ENCODE results near the gene NUMA1. TPM values are rescaled to one million over a fixed set of nuclear protein-coding genes. Genes with fewer than 3 reads are reported as not detected.

NUMA1 gene
- total and polyA plus RNA-seq, 4 donors, result 19.5 to 93.2 (median 42.1) TPM

GRCh38 chr11:72023335-72023734 is 57.0 kb downstream of the NUMA1 start:
- Histone ChIP-seq H3K27me3 (ENCODE audit: control insufficient read depth in 4 of 4, insufficient read depth in 4 of 4, low read length in 3 of 4) (no peaks in the 10 kb centered on the region), H3K4me1 (ENCODE audit: control insufficient read depth in 4 of 4, insufficient read depth in 4 of 4, low read length in 3 of 4) (peaks cover 0 to 13% (median 3%) of the 10 kb centered on the region in 4 donors), H3K9ac (ENCODE audit: low read depth in 1 of 2, low read length in 2 of 2) (no peak overlapping the region), H3K9me3 (ENCODE audit: control insufficient read depth in 4 of 4, low read length in 3 of 4) (no peaks in the 10 kb centered on the region), H3K27ac (ENCODE audit: low read depth in 1 of 2, low read length in 2 of 2) (no peak overlapping the region), H3K4me3 (ENCODE audit: low read depth in 1 of 3, low read length in 3 of 3) (no peak overlapping the region), H3K36me3 (ENCODE audit: control insufficient read depth in 4 of 4, insufficient read depth in 3 of 4, low read depth in 1 of 4, low read length in 3 of 4) (peaks cover 21 to 71% (median 69%) of the 10 kb centered on the region in 4 donors)
- DNase-seq (ENCODE audit: low spot score), result no peak
- WGBS, result 85% methylated on average over 4 of the region's 4 CpGs
- TF ChIP-seq MAX (IDR thresholded peaks at IDR 0.05), result no peak
- no peak for TF ChIP-seq RAD21 (IDR thresholded peaks at IDR 0.05)
- TF ChIP-seq NR2F2 (IDR thresholded peaks at IDR 0.05), result no peak
- no peak for TF ChIP-seq JUND (IDR thresholded peaks at IDR 0.05)
- no peak for TF ChIP-seq GABPA (IDR thresholded peaks at IDR 0.05 in 1 of 2, conservative IDR thresholded peaks at IDR 0.05 in 1 of 2)
- no peak for TF ChIP-seq SP1 (IDR thresholded peaks at IDR 0.05)
- TF ChIP-seq RXRA (IDR thresholded peaks at IDR 0.05), result no peak
- TF ChIP-seq ATF3 (IDR thresholded peaks at IDR 0.05), result no peak
- no peak for TF ChIP-seq HNF4A (conservative IDR thresholded peaks at IDR 0.05)
- no peak for TF ChIP-seq EGR1 (IDR thresholded peaks at IDR 0.05; ENCODE audit: low read depth in 2 of 2)

GRCh38 chr11:72018171-72018570 is 62.2 kb downstream of the NUMA1 start:
- no peak for TF ChIP-seq RAD21 (IDR thresholded peaks at IDR 0.05)
- TF ChIP-seq NR2F2 (IDR thresholded peaks at IDR 0.05), result no peak
- no peak for TF ChIP-seq HNF4G (IDR thresholded peaks at IDR 0.05)
- no peak for TF ChIP-seq FOXA1 (IDR thresholded peaks at IDR 0.05)
- TF ChIP-seq GABPA (IDR thresholded peaks at IDR 0.05 in 1 of 2, conservative IDR thresholded peaks at IDR 0.05 in 1 of 2), result no peak
- no peak for TF ChIP-seq YY1 (IDR thresholded peaks at IDR 0.05)
- no peak for TF ChIP-seq EGR1 (IDR thresholded peaks at IDR 0.05; ENCODE audit: low read depth in 2 of 2)
- TF ChIP-seq SP1 (IDR thresholded peaks at IDR 0.05), result no peak
- Histone ChIP-seq H3K4me3 (ENCODE audit: low read depth in 1 of 3, low read length in 3 of 3) (no peak overlapping the region), H3K27ac (ENCODE audit: low read depth in 1 of 2, low read length in 2 of 2) (no peak overlapping the region), H3K36me3 (ENCODE audit: control insufficient read depth in 4 of 4, insufficient read depth in 3 of 4, low read depth in 1 of 4, low read length in 3 of 4) (peaks cover 34 to 94% (median 77%) of the 10 kb centered on the region in 4 donors), H3K4me1 (ENCODE audit: control insufficient read depth in 4 of 4, insufficient read depth in 4 of 4, low read length in 3 of 4) (peaks cover 0 to 7% (median 3%) of the 10 kb centered on the region in 4 donors), H3K27me3 (ENCODE audit: control insufficient read depth in 4 of 4, insufficient read depth in 4 of 4, low read length in 3 of 4) (no peaks in the 10 kb centered on the region), H3K9ac (ENCODE audit: low read depth in 1 of 2, low read length in 2 of 2) (no peak overlapping the region), H3K9me3 (ENCODE audit: control insufficient read depth in 4 of 4, low read length in 3 of 4) (no peaks in the 10 kb centered on the region)
- no peak for DNase-seq (ENCODE audit: low spot score)
- WGBS, result 97% methylated on average over 9 of the region's 9 CpGs

- WGBS, result 94% methylated on average over 10 of the region's 10 CpGs
- no peaks in the 10 kb centered on the region for H3K9me3 ChIP-seq (ENCODE audit: control insufficient read depth in 4 of 4, low read length in 3 of 4)
- peak; percentile 15 for TF ChIP-seq CTCF (IDR thresholded peaks at IDR 0.05; ENCODE audit: low read depth, low read length, missing input control)
- no peak for TF ChIP-seq RXRA (IDR thresholded peaks at IDR 0.05)
- TF ChIP-seq SP1 (IDR thresholded peaks at IDR 0.05), result no peak
- TF ChIP-seq YY1 (IDR thresholded peaks at IDR 0.05), result no peak
- peak in 1 of 2 donors; percentile 25 for TF ChIP-seq RAD21 (IDR thresholded peaks at IDR 0.05)
- TF ChIP-seq ZBTB33 (IDR thresholded peaks at IDR 0.05), result no peak
- H3K4me3 ChIP-seq (ENCODE audit: low read depth in 1 of 3, low read length in 3 of 3), result no peak overlapping the region
- H3K9ac ChIP-seq (ENCODE audit: low read depth in 1 of 2, low read length in 2 of 2), result no peak overlapping the region
- H3K27me3 ChIP-seq (ENCODE audit: control insufficient read depth in 4 of 4, insufficient read depth in 4 of 4, low read length in 3 of 4), result no peaks in the 10 kb centered on the region
- H3K36me3 ChIP-seq (ENCODE audit: control insufficient read depth in 4 of 4, insufficient read depth in 3 of 4, low read depth in 1 of 4, low read length in 3 of 4), result peaks cover 30 to 95% (median 70%) of the 10 kb centered on the region in 4 donors
- DNase-seq (ENCODE audit: low spot score), result no peak
- no peak overlapping the region for H3K27ac ChIP-seq (ENCODE audit: low read depth in 1 of 2, low read length in 2 of 2)
- H3K4me1 ChIP-seq (ENCODE audit: control insufficient read depth in 4 of 4, insufficient read depth in 4 of 4, low read length in 3 of 4), result peaks cover 2 to 16% (median 8%) of the 10 kb centered on the region in 4 donors
Measured at GRCh38 chr11:72015511-72016061, 64.8 kb downstream of the NUMA1 start.

Measured in liver (tissue), 9 donors.